Neural cell (in vitro differentiated cells): ENCODE results near the gene ATP5F1C. TPM values are rescaled to one million over a fixed set of nuclear protein-coding genes. Genes with fewer than 3 reads are reported as not detected.

ENCODE experiments used
- H2AFZ ChIP-seq: fragments of 200-600, 300-800 bp; sonication (generic), shearing (Covaris generic); 2 replicates; pipeline ENCODE4 v1.6.0; 2014; ENCODE audit warnings: low read depth, mild to moderate bottlenecking, antibody characterized with exemption, low read length, moderate library complexity
- H3F3A ChIP-seq: fragments of 200-600 bp; shearing (Covaris generic); 2 replicates; pipeline ENCODE4 v1.6.1; 2016; ENCODE audit warnings: mild to moderate bottlenecking, moderate library complexity, mixed read lengths, antibody characterized with exemption, low read length; ENCODE audit not compliant: insufficient read depth, poor library complexity, severe bottlenecking
- H3K27ac ChIP-seq: fragments of 200-600, 300-800 bp; sonication (generic), shearing (Covaris generic); 2 replicates; pipeline ENCODE4 v1.5.1; 2014; ENCODE audit warnings: mild to moderate bottlenecking, low read length, moderate library complexity
- H3K27me3 ChIP-seq: fragments of 300-800, 200-600 bp; sonication (generic), shearing (Covaris generic); 2 replicates; pipeline ENCODE4 v1.6.0; 2014; ENCODE audit warnings: mild to moderate bottlenecking, low read depth, low read length, moderate library complexity; ENCODE audit not compliant: insufficient read depth
- H3K36me3 ChIP-seq: fragments of 300-800, 200-600 bp; sonication (generic), shearing (Covaris generic); 2 replicates; pipeline ENCODE4 v1.5.1; 2014; ENCODE audit warnings: mild to moderate bottlenecking, antibody characterized with exemption, low read length, moderate library complexity; ENCODE audit not compliant: insufficient read depth
- H3K4me2 ChIP-seq: fragments of 300-800, 200-600 bp; sonication (generic), shearing (Covaris generic); 2 replicates; pipeline ENCODE4 v1.6.0; 2014; ENCODE audit warnings: mild to moderate bottlenecking, low read length
- H3K4me3 ChIP-seq: fragments of 300-800, 200-600 bp; sonication (generic), shearing (Covaris generic); 2 replicates; pipeline ENCODE4 v1.5.1; 2014; ENCODE audit warnings: mild to moderate bottlenecking, low read length, moderate library complexity
- H3K79me2 ChIP-seq: fragments of 200-600 bp; shearing (Covaris generic); replicated peaks from 2 replicates; pipeline ENCODE4 v1.6.0; 2014; ENCODE audit warnings: mild to moderate bottlenecking, low read length, moderate library complexity; ENCODE audit not compliant: insufficient read depth
- H3K9ac ChIP-seq: fragments of 300-800, 200-600 bp; sonication (generic), shearing (Covaris generic); 2 replicates; pipeline ENCODE4 v1.6.1; 2016; ENCODE audit warnings: mild to moderate bottlenecking, low read length, mixed read lengths
- H3K9me2 ChIP-seq: fragments of 200-600 bp; shearing (Covaris generic); 2 replicates; pipeline ENCODE4 v1.6.1; 2016; ENCODE audit warnings: mild to moderate bottlenecking, low read length, mixed read lengths; ENCODE audit not compliant: insufficient read depth
- H3K9me3 ChIP-seq: fragments of 200-600, 300-800 bp; sonication (generic), shearing (Covaris generic); 2 replicates; pipeline ENCODE4 v1.6.1; 2016; ENCODE audit warnings: mild to moderate bottlenecking, mixed run types, low read length, moderate library complexity, mixed read lengths
- H4K20me1 ChIP-seq: fragments of 200-600 bp; shearing (Covaris generic); 2 replicates; pipeline ENCODE4 v1.6.1; 2016; ENCODE audit warnings: mild to moderate bottlenecking, mixed run types; ENCODE audit not compliant: insufficient read depth
- EP300 ChIP-seq: fragments of 450-650 bp; conservative IDR thresholded peaks from 2 replicates; pipeline ENCODE4 v1.6.1; 2014; ENCODE audit warnings: antibody characterized with exemption, mild to moderate bottlenecking, moderate library complexity; ENCODE audit not compliant: poor library complexity, severe bottlenecking
- EZH2 ChIP-seq: fragments of 200-600, 300-800 bp; shearing (Covaris generic), sonication (generic); IDR thresholded peaks from 2 replicates; pipeline ENCODE4 v1.6.1; 2014; ENCODE audit warnings: antibody characterized with exemption, low read length, borderline replicate concordance, mild to moderate bottlenecking; ENCODE audit not compliant: insufficient read depth, poor library complexity, severe bottlenecking
- MXI1 ChIP-seq: fragments of 450-650 bp; conservative IDR thresholded peaks from 2 replicates; pipeline ENCODE4 v1.6.1; 2014; ENCODE audit warnings: antibody characterized with exemption, mild to moderate bottlenecking; ENCODE audit not compliant: poor library complexity, severe bottlenecking
- POLR2AphosphoS5 ChIP-seq: IDR thresholded peaks from 2 replicates; pipeline ENCODE4 v1.6.1; 2012
- RAD21 ChIP-seq: fragments of 450-650 bp; conservative IDR thresholded peaks from 2 replicates; pipeline ENCODE4 v1.6.1; 2014; ENCODE audit warnings: antibody characterized with exemption, mild to moderate bottlenecking, moderate library complexity
- SMC3 ChIP-seq: fragments of 450-650 bp; conservative IDR thresholded peaks from 2 replicates; pipeline ENCODE4 v1.6.1; 2014; ENCODE audit warnings: antibody characterized with exemption, mild to moderate bottlenecking, moderate library complexity; ENCODE audit not compliant: poor library complexity
- TAF1 ChIP-seq: IDR thresholded peaks from 2 replicates; pipeline ENCODE4 v1.6.1; 2012; ENCODE audit warnings: low read depth
- polyA plus RNA-seq: library from polyadenylated mRNA; depleted of rRNA; stranded (reverse); fragments of >200 nt; gene quantifications from 2 replicates; pipeline ENCODE4 v1.2.3, GENCODE V29; 2014
- TF ChIP-seq, protein P1 (sequence below): fragments of 450-650 bp; IDR thresholded peaks from 2 replicates; pipeline ENCODE4 v1.5.1; 2014; ENCODE audit warnings: antibody characterized with exemption, mild to moderate bottlenecking, moderate library complexity; ENCODE audit not compliant: poor library complexity, severe bottlenecking
- TF ChIP-seq, protein P2 (sequence below): IDR thresholded peaks from 2 replicates; pipeline ENCODE4 v1.6.1; 2012; ENCODE audit warnings: borderline replicate concordance

Gene ATP5F1C
- polyA plus RNA-seq, 1 donor from 2014 or later: 497 TPM

DNA sequence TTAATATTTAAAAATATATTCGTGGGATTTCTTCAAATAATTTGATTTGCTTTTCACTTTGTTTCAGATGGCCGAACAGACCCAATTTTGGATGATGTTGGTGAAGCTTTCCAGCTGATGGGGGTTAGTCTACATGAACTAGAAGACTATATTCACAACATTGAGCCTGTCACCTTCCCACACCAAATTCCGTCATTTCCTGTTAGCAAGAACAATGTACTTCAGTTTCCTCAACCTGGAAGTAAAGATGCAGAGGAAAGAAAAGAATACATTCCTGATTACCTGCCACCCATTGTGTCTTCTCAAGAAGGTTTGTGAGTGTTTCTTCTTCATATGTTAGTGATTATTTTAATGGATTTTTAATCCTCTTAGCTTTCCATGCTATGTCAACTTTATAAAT, 36.3 kb downstream of the ATP5F1C start:
- Histone ChIP-seq H3K36me3 (no peaks in the 10 kb centered on the region), H3K4me2 (no peak overlapping the region), H3K27ac (no peak overlapping the region), H3K27me3 (no peaks in the 10 kb centered on the region), H3K9me3 (no peaks in the 10 kb centered on the region), H3K9ac (no peak overlapping the region), H4K20me1 (no peaks in the 10 kb centered on the region), H3K4me3 (no peak overlapping the region), H3K79me2 (peaks cover 20% of the 10 kb centered on the region), H3F3A (no peaks in the 10 kb centered on the region), H3K9me2 (no peaks in the 10 kb centered on the region), H2AFZ (no peak overlapping the region)
- no peak for TF ChIP-seq SMC3
- no peak for TF ChIP-seq EP300
- TF ChIP-seq, protein P1, sequence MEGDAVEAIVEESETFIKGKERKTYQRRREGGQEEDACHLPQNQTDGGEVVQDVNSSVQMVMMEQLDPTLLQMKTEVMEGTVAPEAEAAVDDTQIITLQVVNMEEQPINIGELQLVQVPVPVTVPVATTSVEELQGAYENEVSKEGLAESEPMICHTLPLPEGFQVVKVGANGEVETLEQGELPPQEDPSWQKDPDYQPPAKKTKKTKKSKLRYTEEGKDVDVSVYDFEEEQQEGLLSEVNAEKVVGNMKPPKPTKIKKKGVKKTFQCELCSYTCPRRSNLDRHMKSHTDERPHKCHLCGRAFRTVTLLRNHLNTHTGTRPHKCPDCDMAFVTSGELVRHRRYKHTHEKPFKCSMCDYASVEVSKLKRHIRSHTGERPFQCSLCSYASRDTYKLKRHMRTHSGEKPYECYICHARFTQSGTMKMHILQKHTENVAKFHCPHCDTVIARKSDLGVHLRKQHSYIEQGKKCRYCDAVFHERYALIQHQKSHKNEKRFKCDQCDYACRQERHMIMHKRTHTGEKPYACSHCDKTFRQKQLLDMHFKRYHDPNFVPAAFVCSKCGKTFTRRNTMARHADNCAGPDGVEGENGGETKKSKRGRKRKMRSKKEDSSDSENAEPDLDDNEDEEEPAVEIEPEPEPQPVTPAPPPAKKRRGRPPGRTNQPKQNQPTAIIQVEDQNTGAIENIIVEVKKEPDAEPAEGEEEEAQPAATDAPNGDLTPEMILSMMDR: no peak
- TF ChIP-seq POLR2AphosphoS5: no peak
- TF ChIP-seq TAF1: no peak
- TF ChIP-seq EZH2: no peak

DNA sequence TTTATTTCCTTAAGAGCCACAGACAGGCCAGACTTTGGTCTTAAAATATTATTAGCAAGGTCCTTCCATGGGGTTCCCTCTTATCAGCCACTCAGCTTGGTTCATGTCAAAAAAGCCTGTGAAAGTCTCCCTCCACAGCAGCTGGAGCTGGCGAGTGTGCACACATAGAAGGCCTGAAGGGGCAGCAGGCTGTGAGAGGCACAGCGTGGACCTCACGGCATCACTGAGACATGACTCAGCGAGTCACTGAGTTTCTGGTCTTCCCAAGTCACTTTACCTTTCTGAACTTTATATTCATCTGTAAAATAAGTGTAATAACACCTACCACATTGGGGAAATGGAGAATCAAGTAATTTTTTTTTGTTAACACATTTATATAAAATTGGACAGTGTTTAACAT, 39.0 kb downstream of the ATP5F1C start:
- no peak overlapping the region for H3K9ac ChIP-seq
- peaks cover 5% of the 10 kb centered on the region for H3K79me2 ChIP-seq

More for the DNA sequence above, 39.0 kb downstream of the ATP5F1C start:
- no peaks in the 10 kb centered on the region for H3F3A ChIP-seq
- no peak overlapping the region for H3K4me2 ChIP-seq
- no peak overlapping the region for H3K4me3 ChIP-seq
- H3K27me3 ChIP-seq: no peaks in the 10 kb centered on the region
- H3K36me3 ChIP-seq: no peaks in the 10 kb centered on the region
- TF ChIP-seq SMC3 (no peak), EP300 (no peak), POLR2AphosphoS5 (no peak), MXI1 (no peak), RAD21 (no peak), EZH2 (no peak), TAF1 (no peak)
- TF ChIP-seq, protein P1: no peak
- TF ChIP-seq, protein P2, sequence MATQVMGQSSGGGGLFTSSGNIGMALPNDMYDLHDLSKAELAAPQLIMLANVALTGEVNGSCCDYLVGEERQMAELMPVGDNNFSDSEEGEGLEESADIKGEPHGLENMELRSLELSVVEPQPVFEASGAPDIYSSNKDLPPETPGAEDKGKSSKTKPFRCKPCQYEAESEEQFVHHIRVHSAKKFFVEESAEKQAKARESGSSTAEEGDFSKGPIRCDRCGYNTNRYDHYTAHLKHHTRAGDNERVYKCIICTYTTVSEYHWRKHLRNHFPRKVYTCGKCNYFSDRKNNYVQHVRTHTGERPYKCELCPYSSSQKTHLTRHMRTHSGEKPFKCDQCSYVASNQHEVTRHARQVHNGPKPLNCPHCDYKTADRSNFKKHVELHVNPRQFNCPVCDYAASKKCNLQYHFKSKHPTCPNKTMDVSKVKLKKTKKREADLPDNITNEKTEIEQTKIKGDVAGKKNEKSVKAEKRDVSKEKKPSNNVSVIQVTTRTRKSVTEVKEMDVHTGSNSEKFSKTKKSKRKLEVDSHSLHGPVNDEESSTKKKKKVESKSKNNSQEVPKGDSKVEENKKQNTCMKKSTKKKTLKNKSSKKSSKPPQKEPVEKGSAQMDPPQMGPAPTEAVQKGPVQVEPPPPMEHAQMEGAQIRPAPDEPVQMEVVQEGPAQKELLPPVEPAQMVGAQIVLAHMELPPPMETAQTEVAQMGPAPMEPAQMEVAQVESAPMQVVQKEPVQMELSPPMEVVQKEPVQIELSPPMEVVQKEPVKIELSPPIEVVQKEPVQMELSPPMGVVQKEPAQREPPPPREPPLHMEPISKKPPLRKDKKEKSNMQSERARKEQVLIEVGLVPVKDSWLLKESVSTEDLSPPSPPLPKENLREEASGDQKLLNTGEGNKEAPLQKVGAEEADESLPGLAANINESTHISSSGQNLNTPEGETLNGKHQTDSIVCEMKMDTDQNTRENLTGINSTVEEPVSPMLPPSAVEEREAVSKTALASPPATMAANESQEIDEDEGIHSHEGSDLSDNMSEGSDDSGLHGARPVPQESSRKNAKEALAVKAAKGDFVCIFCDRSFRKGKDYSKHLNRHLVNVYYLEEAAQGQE: no peak
- no peaks in the 10 kb centered on the region for H4K20me1 ChIP-seq
- no peaks in the 10 kb centered on the region for H3K9me2 ChIP-seq
- H3K9me3 ChIP-seq: no peaks in the 10 kb centered on the region
- no peak overlapping the region for H3K27ac ChIP-seq
- H2AFZ ChIP-seq: no peak overlapping the region
